GM12891 (cell line): ENCODE measurements around the gene ZNF48.

Source experiments
- DNase-seq: peaks from one replicate; pipeline ENCODE4 v3.0.0; 2011; ENCODE audit warnings: low spot score; ENCODE audit not compliant: insufficient read length
- FAIRE-seq: peaks from 2 replicates; lab custom pipeline; 2011; peaks lifted over from hg19 to GRCh38; lab: Jason Lieb, UNC
- PAX5 ChIP-seq: IDR thresholded peaks from 2 replicates; pipeline ENCODE4 v1.6.1; 2011; ENCODE audit warnings: low read length, moderate library complexity, mild to moderate bottlenecking; ENCODE audit not compliant: insufficient read depth, severe bottlenecking
- POLR2A ChIP-seq: IDR thresholded peaks from 2 replicates; pipeline ENCODE4 v1.6.1; 2011; ENCODE audit warnings: low read depth, low read length, control low read depth
- POLR2AphosphoS5 ChIP-seq: IDR thresholded peaks from 2 replicates; pipeline ENCODE4 v1.6.1; 2011; ENCODE audit warnings: low read depth, low read length, control low read depth
- POU2F2 ChIP-seq: IDR thresholded peaks from 2 replicates; pipeline ENCODE4 v1.6.1; 2011; ENCODE audit warnings: low read depth, mild to moderate bottlenecking, control low read depth, low read length, moderate library complexity
- SPI1 ChIP-seq: IDR thresholded peaks from 2 replicates; pipeline ENCODE4 v1.6.1; 2011; ENCODE audit warnings: low read depth, low read length, control low read depth
- TAF1 ChIP-seq: IDR thresholded peaks from 2 replicates; pipeline ENCODE4 v1.6.1; 2011; ENCODE audit warnings: low read depth, low read length, control low read depth

Gene ZNF48

DNA sequence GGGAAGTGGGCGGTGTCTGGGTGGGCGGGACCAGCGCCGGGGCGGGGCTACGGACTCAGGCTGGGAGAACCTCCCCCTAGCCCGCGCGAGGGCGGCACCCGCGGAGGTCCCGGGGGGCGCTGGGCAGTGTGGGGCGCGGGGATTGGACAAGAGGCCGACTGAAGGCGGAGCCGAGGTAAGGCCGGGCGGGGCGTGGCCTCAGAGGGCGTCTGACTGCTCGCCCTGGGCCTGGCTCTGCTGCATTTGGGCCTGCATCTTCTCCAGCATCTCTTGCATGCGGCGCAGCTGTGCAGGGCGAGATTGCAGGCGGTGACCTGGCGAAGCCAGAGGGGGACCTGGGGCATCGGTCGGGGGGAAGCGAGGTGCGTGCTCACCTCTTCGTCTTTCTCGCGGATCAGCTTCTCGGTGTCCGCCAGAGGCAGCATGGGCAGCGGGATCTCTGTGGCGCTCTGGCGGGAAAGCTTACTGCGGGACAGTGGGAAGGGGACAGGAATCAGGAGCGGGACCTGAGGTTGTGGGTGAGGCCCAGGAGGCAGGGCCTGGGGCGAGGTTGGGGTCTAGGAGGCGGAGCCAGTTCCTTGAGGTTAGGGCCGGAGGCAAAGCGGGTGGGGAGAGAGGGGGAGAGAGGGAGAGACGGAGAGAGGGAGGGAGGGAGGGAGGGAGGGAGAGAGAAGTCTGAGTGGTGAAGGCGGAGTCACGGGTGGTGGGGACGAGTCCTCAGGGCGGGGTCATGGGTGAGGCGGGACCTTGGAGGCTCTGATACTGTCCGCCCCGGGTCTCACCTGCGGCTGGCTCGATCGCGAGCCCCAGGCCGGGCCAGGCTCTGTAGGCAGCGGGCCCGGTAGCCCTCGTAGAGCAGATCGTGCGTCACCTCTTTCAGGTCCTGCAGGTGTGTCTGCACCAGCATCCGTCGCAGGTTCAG lies 16.7 kb upstream of the ZNF48 start:
- FAIRE-seq, result peak; percentile 97

DNA sequence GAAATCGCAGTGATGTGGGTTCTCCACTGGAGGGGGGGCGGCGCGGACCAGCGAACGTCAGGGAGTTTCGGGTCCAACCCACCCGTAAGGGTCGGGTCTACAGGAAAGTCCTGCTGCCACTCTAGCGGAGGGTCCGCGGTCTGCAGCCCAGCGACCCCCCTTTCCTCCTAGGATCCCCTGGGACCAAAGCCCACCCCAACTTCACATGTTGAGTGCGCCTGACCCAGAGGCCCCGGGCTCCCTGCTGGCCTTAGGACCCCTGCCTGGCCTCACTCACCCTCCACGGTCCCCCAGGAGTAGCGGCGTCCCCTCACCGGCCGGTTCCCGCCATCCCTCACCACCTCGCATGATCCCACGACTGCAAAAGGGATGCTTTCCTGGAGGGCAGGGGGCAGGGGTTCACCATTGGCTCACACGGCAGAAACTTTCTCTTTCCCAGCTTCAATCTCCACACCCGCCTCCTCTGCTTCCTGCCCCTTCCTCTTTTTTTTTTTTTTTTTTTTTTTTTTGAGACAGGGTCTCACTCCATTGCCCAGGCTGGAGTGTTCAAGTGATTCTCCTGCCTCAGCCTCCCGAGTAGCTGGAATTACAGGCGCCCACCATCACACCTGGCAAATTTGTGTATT lies 15.9 kb upstream of the ZNF48 start:
- FAIRE-seq (no peak), DNase-seq (no peak)
- no peak for TF ChIP-seq POU2F2
- no peak for TF ChIP-seq SPI1
- TF ChIP-seq POLR2A, result no peak
- TF ChIP-seq TAF1, result no peak
- TF ChIP-seq POLR2AphosphoS5, result no peak
- no peak for TF ChIP-seq PAX5

More for the DNA sequence above, 16.7 kb upstream of the ZNF48 start:
- peak; percentile 98 for DNase-seq
- peak; percentile 18; the same call in 1 of the 2 replicates for TF ChIP-seq POLR2A
- TF ChIP-seq TAF1, result 0 out of 2 replicates have a peak, but pooled peaks have one; percentile 3
- TF ChIP-seq POU2F2, result no peak
- no peak for TF ChIP-seq PAX5
- TF ChIP-seq POLR2AphosphoS5, result no peak; the same call in 1 of the 2 replicates
- no peak for TF ChIP-seq SPI1

DNA sequence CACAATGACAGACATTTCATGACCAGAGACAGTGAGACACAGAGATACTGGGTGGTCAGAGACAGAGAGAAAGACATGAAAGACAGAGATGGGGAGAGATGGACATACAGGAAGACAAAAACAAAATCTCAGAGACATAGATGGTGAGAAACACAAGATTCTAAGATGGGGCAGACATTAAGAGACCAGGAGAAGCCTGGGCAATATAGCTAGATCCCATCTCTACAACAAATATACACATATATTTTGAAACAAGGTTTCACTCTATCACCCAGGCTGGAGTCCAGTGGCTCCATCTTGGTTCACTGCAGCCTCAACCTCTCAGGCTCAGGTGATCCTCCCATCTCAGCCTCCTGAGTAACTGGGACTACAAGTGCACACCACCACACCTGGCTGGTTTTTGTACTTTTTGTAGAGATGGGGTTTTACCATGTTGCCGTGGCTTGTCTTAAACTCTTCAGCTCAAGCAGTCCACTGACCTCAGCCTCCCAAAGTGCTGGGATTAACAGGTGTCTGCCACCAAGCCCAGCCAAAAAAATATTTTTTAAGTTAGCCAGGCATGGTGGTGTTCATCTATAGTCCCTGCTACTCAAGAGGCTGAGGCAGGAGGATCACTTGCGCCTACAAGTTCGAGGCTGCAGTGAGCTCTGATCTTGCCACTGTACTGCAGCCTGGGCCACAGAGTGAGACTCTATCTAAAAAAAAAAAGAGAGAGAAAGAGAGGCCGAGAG lies 15.0 kb upstream of the ZNF48 start:
- TF ChIP-seq POLR2A (no peak), TAF1 (no peak), POLR2AphosphoS5 (no peak), SPI1 (no peak), PAX5 (no peak), POU2F2 (no peak)
- FAIRE-seq (no peak), DNase-seq (no peak)

DNA sequence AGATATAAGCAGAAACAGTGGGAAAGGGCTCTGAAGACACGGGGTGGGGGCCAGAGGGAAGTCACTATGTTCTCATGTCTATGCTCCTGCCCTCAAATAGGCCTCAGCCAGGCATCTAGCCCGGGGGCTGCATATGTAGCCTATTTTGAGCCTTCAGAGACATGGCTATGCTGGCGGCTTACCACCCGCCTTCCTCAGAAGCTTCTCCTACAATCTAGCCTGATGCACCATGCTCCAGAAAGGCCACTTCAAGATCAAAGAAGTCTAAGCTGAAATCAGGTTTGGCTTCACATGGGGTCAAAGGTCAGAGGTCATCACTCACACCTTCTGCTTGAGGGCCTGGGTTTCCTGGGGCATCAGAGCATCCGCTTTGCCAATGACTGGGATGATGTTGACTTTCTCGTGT lies 14.4 kb upstream of the ZNF48 start:
- TF ChIP-seq POLR2A (no peak), TAF1 (no peak), SPI1 (no peak), POU2F2 (no peak), PAX5 (no peak), POLR2AphosphoS5 (no peak)
- FAIRE-seq, result no peak
- no peak for DNase-seq

DNA sequence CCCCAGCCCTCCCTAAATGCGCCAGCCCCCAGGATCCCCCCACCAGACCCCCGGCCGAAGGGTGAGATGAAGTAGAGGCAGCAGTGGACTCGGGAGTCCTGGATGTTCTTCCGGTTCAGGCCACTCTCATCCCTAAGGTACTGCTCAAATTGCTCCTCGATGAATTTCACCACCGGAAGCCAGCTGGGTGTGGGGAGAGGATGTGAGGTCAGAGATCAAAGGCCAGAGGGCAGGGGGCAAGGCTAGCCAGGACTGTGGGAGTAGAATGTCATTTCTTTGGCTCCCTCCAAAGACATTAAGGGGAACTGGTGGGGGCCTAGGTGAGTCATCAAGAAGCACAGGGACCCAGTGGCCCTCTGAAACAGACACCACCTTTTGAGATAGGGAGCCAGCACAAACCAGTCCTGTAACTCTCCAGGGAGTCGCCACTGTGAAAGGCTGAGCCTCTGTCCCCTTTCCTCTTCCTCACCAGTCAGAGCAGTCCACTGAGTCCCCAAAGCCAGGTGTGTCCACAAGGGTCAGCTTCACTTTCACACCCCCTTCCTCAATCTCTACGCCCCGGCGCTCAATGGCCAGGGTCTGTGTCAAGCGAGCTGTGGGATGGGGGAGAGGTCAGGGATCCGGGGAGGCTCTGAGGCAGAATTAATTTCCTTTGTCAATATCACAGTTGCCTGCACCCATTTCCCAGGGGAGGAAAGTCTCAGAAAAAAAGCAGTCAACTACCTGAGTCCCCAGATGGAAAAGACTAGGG lies 13.8 kb upstream of the ZNF48 start:
- DNase-seq (no peak), FAIRE-seq (no peak)
- 0 out of 2 replicates have a peak, but pooled peaks have one; percentile 3 for TF ChIP-seq SPI1
- no peak for TF ChIP-seq POLR2A

DNA sequence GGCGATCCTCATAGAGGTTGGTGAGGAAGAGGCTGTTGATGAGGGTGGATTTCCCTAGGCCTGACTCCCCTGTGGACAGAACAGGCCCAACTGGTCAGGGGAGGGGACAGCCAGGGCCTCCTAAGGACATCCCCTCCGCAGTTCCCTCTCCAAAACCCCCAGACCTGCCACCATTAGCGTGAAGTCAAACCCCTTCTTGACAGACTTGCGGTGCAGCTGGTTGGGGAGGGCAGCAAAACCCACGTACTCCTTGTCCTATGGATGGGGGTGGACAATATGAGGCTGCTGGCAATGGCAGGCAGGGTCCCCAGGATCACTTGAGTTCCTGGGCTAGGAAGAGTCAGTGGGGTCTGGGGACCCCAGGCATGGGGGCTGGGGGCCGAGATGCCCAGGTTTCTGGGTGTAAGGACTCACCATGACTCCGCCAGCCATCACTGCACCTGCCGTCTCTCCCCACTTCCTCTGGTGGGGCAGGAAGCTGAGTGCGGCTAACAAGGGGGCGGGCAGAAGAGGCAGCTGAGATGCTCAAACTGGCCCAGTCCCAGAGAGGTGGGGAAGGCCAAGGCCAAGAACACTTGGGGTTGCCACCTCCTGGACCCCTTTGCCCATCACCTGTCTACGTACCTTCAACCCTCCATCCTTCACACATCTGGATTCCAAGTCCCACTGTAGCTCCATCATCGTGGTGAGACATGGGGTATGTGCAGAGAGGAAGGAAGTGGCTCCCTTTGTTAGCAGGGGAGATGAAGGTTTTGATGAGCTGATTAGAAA lies 12.9 kb upstream of the ZNF48 start, which contains the start of gene SEPTIN1:
Gene SEPTIN1, minus strand, starts transcription at position 451 of the 771 bp plus-strand sequence. Its CDS starts 19 bp downstream, at position 432.
- FAIRE-seq, result peak; percentile 96
- DNase-seq, result peak; percentile 59
- peak; percentile 71 for TF ChIP-seq POLR2A
- TF ChIP-seq POLR2AphosphoS5, result peak; percentile 48; the same call in 1 of the 2 replicates
- TF ChIP-seq TAF1, result no peak
- TF ChIP-seq POU2F2, result peak; percentile 34; the same call in 1 of the 2 replicates
- peak; percentile 75 for TF ChIP-seq SPI1
- TF ChIP-seq PAX5, result no peak

DNA sequence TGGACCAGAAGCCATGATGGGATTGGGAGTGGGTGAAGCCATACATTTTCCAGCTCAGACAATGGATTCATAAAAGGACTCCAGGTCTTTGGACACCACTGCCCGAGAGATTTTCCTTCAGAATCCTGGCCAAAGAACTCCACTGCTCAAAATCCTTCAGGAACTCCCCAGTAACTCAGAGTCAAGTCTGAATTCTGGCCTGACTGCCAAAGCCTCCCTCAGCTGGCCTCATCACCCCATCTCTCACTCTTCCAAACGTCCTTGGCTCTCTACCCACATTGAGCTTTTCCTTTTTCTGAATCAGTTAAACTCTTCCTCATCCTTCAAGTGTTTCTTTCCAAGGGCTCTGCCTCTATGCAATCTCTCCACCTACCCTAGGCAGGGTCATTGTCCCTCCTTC lies 11.7 kb upstream of the ZNF48 start:
- TF ChIP-seq SPI1, result no peak
- TF ChIP-seq POU2F2, result no peak
- TF ChIP-seq POLR2AphosphoS5, result no peak
- no peak for TF ChIP-seq TAF1
- TF ChIP-seq PAX5, result no peak
- no peak for TF ChIP-seq POLR2A
- no peak for FAIRE-seq
- DNase-seq, result no peak

DNA sequence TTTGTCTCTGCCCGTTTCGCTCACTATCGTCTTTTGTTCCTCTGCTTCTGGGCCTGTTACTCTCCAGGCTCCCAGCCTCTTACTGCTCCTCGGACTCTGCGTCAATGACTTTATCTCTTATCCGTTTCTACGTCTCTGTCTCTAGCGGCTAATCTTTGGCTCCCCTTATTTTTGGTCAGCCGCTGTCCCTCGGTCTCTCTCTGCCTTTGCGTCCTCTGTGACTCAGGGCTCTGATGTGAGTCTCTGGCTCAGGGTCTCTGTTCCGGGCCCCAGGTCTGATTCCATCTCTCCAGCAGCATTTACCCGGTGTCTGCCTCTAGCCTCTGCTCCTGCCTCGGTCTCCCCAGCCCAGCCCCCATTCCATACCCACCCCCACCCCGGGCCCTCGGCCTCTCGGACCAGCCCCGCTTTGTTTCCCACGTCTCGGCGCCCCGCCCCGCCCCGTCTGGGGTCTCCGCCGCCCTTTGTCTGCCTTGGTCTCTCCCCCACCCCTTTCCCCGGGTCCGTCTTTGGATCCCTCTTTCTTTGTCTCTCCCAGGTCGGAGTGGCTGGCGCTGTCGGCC lies 547 bp upstream of the ZNF48 start:
- no peak for TF ChIP-seq SPI1
- TF ChIP-seq PAX5, result no peak
- TF ChIP-seq POLR2AphosphoS5, result no peak
- TF ChIP-seq POU2F2, result no peak
- TF ChIP-seq POLR2A, result no peak
- TF ChIP-seq TAF1, result no peak
- FAIRE-seq (no peak), DNase-seq (no peak)
